COLO668 (cell line): Measurements from ENCODE around the gene GRIA2.
"Not testable (repeated sequence)": the region's sequence is repeated elsewhere in the genome, so short reads cannot be mapped to it uniquely, and the experiment has no call there.

ENCODE experiments used
- DNase-seq: peaks from one replicate; lab custom pipeline; 2025; ENCODE audit not compliant: unreplicated experiment; lab: John Stamatoyannopoulos, UW

Gene GRIA2

DNA sequence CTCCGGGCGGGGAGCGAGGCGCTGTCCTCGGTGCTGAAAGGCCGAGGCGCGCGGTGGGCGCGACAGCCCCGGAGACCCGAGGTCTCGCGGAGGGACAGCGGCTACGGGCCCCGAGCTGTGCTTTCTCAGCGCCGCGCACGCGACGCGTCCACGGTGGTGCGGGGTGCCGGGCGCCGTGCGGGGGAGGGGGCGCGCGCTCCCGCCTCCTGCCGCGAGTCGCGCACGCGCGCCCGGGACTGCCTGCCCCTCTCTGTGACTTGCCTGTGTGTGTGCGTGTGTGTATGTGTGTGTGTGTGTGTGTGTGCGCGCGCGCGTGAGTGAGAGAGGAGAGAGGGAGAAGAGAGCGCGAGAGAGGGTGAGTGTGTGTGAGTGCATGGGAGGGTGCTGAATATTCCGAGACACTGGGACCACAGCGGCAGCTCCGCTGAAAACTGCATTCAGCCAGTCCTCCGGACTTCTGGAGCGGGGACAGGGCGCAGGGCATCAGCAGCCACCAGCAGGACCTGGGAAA, at the start of gene GRIA2:
Gene GRIA2, plus strand, starts transcription at position 358 of the 511 bp plus-strand sequence. CDS start 315 bp downstream, outside the sequence.
- DNase-seq: peak; percentile 83

DNA sequence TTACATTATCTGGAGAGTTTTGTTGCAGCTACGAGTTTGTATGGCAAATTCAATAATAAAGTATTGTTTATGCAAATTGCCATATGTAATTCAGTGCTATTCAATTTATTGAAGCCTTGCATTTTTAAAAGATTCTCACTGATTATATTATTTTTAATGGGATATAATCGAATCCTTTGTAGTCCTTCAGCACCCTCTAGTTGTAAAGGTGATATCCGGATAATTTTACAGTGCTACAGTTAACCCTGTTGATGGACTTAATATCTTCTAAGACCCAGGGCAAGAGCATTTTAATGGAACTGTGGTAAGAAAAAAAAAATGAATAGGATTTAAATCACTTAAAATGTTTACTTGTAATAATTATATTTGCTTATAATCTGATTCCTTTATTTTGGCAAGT, 48.5 kb upstream of the GRIA2 start:
- no peak for DNase-seq

- DNase-seq: not testable (repeated sequence)
Observed at GRCh38 chr4:157180268-157180667, 40.3 kb upstream of the GRIA2 start.

DNA sequence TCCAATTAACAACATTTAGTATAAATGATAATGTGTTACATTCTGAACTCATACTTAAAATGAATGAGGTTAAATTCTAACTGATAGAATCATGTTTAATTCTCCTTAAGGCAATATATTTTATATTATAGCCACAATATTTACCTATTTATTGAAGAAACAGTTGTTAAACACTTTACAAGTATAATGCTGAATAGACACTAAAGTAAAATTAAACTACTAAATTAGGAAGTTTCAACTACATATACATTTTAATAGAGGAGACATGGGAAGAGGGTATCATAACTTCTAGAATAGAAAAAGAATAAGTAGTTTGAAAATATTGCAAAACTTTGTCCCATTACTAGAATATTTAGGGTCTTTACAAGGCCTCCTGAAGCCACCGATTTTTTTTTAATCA, 36.2 kb upstream of the GRIA2 start:
- DNase-seq: no peak

DNA sequence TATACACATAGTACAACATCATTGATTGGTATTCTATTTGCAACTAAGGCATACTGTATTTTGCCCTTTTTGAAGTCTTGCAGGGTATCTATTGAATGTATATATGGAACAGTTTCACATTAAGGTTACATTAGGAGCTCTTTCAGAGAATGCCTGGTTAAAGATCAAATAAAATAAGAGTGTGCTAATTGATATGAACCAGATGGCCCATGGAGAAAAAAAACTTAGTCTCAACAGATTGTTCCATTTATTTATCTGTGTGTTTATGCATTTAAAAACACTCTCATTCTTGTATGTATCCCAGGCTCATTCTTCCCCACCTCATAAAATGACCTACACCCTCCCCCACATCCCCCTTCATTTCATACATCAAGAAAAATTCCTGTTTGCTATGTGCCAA, 35.2 kb upstream of the GRIA2 start:
- no peak for DNase-seq

GRCh38 chr4:157195374-157195773, 25.2 kb upstream of the GRIA2 start:
- DNase-seq: no peak

DNA sequence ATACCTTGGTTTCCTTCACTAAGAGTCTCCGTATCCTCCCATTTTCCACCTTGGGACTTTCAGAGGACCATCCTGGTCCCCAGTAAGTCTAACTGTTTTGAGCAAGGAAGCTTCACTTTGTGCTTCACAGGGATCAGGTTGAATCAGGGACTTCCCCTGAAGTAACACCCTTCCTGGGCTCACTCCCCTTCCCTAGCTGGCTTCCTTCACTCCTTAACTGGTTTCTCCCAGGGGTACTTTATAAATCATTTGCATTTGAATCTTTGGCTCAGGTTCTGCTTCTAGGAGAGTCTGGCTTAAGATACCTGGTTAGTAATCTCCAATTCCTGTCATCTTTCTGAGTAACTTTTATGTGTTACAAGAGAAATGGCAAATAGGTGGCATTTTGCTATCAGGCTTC, 24.5 kb upstream of the GRIA2 start:
- DNase-seq: no peak

DNA sequence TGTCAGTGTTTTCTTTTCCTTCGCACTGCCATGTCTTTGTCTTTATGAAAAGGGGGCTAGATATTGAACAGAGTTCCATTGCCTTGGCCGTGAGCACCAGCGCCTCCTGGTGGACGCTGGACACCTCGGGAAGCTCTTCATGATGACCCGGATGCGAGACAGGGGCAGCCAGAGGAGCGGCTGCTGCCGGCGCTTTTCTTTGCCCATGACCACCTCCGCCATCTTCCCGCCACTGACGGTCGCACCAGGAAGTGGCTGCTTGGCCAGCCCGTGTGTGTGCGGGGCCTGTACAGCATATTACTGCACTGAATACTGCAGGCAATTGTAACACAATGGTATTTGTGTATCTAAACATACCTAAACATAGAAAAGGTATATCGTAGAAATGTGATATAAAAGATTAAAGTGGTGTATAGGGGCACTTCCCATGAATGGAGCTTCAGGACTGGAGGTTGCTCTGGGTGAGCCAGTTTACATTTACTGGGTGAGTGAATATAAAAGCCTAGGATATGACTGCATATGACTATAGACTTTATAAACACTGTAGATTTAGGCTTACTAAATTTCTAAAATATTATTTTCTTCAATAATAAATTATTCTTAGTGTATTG, 15.8 kb upstream of the GRIA2 start:
- peak; percentile 34 for DNase-seq

DNA sequence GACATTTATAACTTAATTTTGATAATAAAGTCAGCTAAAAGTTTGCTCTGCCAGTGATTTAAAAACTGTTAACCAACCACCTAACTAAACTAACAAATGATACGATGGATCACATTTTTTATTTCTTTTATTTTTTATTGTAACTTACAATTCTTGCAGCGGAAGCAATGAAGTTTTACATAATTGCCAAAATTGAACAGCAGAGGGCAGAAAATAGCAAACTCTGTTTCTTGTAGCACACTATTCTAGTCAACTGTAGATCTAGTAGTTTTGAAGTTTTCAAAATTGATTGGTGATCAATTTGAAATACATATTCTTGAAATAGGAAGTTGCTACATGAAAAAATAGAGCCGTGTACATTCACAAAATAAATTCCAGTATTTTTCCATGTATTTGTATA, 2.8 kb upstream of the GRIA2 start:
- no peak for DNase-seq

- no peak for DNase-seq
Observed at GRCh38 chr4:157219711-157220370, 687 bp upstream of the GRIA2 start.

GRCh38 chr4:157221426-157221894, 932 bp downstream of the GRIA2 start:
- peak; percentile 43 for DNase-seq

DNA sequence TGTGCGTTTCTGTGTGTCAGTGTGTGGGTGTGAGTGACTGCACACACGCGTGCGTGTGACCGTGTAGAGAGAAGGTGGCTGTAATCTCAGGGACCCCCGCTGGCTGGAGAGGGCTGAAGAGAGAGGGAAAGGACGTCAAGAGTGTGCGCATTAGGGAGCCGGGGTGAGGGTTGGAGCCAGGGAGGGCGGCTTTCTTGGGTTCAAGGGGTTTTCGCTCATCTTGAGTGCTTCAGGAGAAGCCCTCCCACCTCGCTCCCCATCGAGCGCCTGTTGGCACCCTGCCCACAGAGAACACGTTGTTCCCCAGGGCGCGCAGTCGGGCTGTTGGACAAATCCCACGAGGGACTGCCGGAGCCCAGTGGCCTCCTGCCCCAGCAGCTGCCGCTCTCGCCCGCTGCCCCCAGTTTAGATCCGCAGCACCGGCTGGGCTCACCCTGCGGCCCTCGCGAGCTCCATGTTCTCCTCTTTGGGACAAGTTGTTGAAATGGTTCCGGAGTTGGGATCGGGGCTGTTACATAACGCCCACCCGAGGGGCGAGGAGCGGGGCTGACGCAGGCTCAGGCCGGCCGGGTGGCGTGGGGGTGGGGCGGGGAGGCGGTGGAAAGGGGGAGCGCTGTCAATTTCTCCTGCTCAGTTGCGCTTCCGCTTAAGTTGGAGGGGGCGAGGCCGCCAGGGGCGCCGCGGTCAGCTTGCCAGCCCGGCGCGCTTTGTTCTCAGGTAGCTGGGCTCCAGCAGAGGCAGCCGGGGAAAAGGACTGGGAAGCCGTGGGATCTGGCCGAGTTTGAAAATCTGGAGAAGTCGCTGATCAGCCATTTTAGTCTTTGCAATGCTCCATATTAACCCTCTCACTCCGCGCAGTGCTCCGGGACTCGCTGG, 1.6 kb downstream of the GRIA2 start:
- DNase-seq: peak; percentile 83

DNA sequence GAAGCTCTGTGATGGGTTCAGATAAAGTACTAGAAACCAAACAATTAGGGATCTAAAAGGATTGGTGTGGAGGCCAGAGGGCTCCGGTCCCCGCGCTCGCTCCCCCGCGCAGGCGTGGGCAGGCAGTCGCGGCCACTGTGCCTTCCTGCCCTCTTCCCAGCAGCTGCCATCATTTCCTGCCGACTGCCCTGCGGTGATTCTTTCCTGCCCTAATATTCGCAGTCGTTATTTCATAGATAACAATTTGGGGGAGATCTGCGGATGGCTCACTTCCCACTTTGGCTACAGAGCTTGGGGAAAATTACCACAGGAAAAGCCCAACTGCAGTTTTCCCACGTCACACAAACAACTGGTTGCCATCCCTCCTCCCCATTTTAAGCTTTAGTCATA, 2.2 kb downstream of the GRIA2 start:
- DNase-seq: peak; percentile 62

DNA sequence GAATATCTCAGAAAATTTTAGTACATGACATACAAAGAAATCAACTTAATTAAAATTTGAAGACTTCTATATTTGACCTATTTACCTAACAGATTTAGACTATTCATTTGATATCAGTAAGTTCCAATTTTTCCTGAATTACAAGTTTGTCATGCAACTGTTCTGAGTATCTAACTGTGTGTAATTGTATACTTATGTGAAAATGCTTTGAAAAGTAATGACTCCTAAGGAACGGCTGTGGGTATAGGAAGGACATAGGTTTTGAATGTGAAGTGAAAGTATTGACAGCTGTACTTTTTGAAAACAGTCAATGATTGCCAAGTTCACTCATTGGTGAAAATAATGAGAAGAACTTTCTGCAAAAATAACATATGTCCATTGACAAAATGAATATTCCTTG, 2.9 kb downstream of the GRIA2 start:
- no peak for DNase-seq

DNA sequence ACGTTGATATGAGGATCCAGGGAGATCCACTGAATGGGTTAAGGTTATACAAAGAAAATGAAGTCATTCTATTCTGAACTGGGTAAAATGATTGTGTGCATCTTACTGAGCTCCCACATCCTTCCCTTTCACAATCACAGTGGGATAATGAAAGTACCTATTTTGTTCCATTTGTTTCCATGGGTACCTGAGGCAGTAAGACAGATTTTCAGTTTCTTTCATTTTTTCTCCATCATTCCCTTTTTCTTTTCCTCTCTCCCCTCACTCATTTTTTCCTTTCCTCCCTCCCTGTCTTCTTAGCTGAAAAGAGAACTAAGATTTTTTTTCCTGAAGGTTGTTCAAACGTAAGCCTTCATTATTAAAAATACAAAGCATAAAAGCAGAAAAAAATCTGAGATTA, 4.6 kb downstream of the GRIA2 start:
- no peak for DNase-seq

DNA sequence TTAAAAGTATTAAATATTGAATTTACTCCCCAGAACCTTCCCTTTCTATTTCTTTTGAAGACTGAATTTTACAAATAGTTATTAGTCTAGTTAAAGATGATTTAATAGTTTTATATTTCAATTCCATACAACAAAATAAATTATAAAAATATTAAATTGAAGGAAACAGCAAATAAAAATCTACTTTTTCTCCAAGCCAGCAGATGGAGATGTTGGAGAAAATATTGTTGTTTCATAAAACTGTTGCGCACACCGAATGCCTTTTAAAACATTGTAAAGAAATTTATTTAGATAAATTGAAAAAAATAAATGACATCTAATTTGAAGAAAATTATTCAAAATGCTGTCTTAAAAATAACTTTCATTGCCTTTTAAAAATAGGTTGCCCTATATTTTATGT, 5.5 kb downstream of the GRIA2 start:
- DNase-seq: no peak

DNA sequence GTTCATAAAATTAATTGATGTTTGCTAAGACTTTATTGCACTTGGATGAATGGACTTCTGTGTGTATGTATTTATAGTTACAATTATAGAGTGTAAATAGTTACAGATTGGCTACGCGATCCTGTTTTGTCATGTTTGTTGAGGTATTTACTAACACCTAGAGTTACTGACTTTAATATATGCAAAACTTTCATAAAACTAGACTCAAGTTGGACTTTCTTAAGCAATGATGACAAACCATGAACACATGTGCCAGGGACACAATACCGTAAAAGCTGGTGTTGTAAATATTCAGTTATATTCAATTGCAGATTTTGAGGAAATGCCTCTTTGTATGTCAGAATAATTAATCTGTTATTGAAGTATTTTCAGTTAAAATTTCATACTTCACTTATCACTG, 6.1 kb downstream of the GRIA2 start:
- DNase-seq: no peak

DNA sequence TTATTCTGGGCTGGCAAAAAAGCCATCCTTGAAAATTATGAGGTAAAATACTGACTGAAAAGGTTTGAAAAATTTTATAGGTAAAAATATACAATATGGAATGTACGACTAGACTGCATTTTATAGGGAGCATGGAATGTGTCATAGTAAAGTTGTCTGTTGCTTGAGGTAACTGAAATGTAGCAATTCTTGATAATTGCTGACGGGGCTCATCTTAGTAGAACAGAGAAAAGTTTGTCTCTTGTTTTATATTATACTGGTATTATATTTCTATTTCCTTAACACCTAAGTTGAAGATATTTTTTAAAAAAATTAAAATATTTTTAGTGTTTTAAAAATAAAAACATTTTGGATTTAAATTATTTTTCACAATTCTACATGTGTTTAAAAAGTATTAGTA, 11.0 kb downstream of the GRIA2 start:
- DNase-seq: no peak

DNA sequence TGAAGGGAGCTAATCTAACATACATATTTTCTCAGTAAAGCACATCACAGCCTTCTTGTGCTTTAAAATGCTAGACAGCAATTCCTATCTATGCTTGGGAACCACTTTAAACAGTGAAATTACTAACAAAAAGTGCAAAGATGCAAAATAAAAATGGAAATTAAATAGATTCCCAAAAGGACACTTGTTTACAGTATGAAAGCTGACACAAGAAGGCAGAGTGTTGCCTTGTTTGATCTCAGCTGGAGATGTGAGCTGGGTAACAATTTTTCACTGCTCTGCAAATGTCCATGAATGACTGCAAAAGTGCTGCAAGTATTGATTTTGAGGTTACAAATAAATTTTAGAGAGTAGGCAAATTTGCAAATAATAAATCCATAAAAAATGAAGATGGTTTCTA, 22.3 kb downstream of the GRIA2 start:
- DNase-seq: no peak

- DNase-seq: no peak
Observed at GRCh38 chr4:157244348-157244747, 23.8 kb downstream of the GRIA2 start.

- no peak for DNase-seq
Observed at GRCh38 chr4:157245351-157245750, 24.8 kb downstream of the GRIA2 start.

DNA sequence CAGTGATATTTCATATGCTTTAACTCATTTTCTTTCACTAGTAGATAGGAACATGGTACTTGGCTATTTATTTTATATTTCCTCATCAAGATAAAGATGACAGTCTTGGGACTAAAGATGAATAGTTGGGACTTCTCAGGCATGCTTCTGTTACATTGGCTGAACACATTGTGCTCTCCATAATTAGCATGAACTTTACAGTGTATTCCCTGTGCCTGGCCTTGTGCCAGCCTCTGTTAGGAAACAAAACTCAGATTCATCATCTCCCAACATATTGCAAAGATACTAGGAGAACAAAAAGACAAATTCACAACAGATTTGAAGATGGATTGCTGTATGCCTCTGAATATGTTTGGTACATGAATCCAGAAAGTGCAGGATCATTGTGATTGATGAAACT, 26.4 kb downstream of the GRIA2 start:
- DNase-seq: no peak
